Neuronal stem cell (in vitro differentiated cells): ENCODE data around the gene TMEM51.

Experiments used
- DNase-seq: peaks from one replicate; pipeline ENCODE4 v3.0.0-alpha.2; 2013; ENCODE audit warnings: low spot score
- H2AFZ ChIP-seq: one replicate; pipeline ENCODE4 v1.6.1; 2013; ENCODE audit warnings: mild to moderate bottlenecking, low read length, inconsistent platforms
- H2AK5ac ChIP-seq: 2 replicates; pipeline ENCODE4 v1.6.1; 2013; ENCODE audit warnings: low read depth, mild to moderate bottlenecking, inconsistent platforms, low read length, moderate library complexity, mixed read lengths
- H2BK120ac ChIP-seq: 2 replicates; pipeline ENCODE4 v1.6.1; 2013; ENCODE audit warnings: low read depth, mild to moderate bottlenecking, inconsistent platforms, low read length, moderate library complexity, mixed read lengths
- H2BK12ac ChIP-seq: one replicate; pipeline ENCODE4 v1.6.1; 2013; ENCODE audit warnings: low read length, inconsistent platforms
- H2BK15ac ChIP-seq: 2 replicates; pipeline ENCODE4 v1.6.1; 2013; ENCODE audit warnings: mild to moderate bottlenecking, low read length, inconsistent platforms, mixed read lengths
- H2BK5ac ChIP-seq: one replicate; pipeline ENCODE4 v1.6.1; 2013; ENCODE audit warnings: inconsistent platforms, mild to moderate bottlenecking, low read length, moderate library complexity
- H3K14ac ChIP-seq: one replicate; pipeline ENCODE4 v1.6.1; 2013; ENCODE audit warnings: low read length, inconsistent platforms
- H3K18ac ChIP-seq: 2 replicates; pipeline ENCODE4 v1.6.1; 2013; ENCODE audit warnings: low read length, inconsistent platforms
- H3K23ac ChIP-seq: 2 replicates; pipeline ENCODE4 v1.6.1; 2013; ENCODE audit warnings: low read depth, mild to moderate bottlenecking, mixed read lengths, low read length, inconsistent platforms; ENCODE audit not compliant: poor library complexity
- H3K27ac ChIP-seq: replicated peaks from 3 replicates; pipeline ENCODE4 v1.5.1; 2013; ENCODE audit warnings: low read length, inconsistent platforms
- H3K27me3 ChIP-seq, 3 experiments: 2 replicates each; pipeline ENCODE4 v1.6.1; 2013; ENCODE audit warnings: low read length in 3 of 3, mild to moderate bottlenecking in 2 of 3, inconsistent platforms in 1 of 3, low read depth in 1 of 3, mixed read lengths in 1 of 3, moderate library complexity in 1 of 3; ENCODE audit not compliant: control insufficient read depth in 3 of 3, insufficient read depth in 3 of 3
- H3K36me3 ChIP-seq, 2 donors: replicated peaks in 1 of 2; 2 replicates each; pipeline ENCODE4 v1.6.1; 2013; ENCODE audit warnings: low read length in 2 of 2; ENCODE audit not compliant: control insufficient read depth in 2 of 2, insufficient read depth in 2 of 2
- H3K4ac ChIP-seq: 2 replicates; pipeline ENCODE4 v1.6.1; 2013; ENCODE audit warnings: inconsistent platforms, mild to moderate bottlenecking, low read length, moderate library complexity
- H3K4me1 ChIP-seq, 2 donors: 1 replicate in 1 of 2; 2 replicates in 1 of 2; pipeline ENCODE4 v1.6.1; 2013; ENCODE audit warnings: low read length in 2 of 2, low read depth in 1 of 2; ENCODE audit not compliant: control insufficient read depth in 2 of 2, insufficient read depth in 1 of 2
- H3K4me2 ChIP-seq: one replicate; pipeline ENCODE4 v1.6.1; 2013; ENCODE audit warnings: mild to moderate bottlenecking, low read length, inconsistent platforms; ENCODE audit not compliant: insufficient read depth, poor library complexity, severe bottlenecking
- H3K4me3 ChIP-seq, 2 donors: 2 replicates each; pipeline ENCODE4 v1.5.1; 2013; ENCODE audit warnings: low read length in 2 of 2, mild to moderate bottlenecking in 2 of 2, inconsistent platforms in 1 of 2, moderate library complexity in 1 of 2
- H3K79me1 ChIP-seq: one replicate; pipeline ENCODE4 v1.6.1; 2013; ENCODE audit warnings: low read depth, mild to moderate bottlenecking, inconsistent platforms, low read length, moderate library complexity
- H3K9ac ChIP-seq: one replicate; pipeline ENCODE4 v1.6.1; 2013; ENCODE audit warnings: mild to moderate bottlenecking, low read depth, low read length, inconsistent platforms; ENCODE audit not compliant: poor library complexity
- H3K9me3 ChIP-seq, 2 donors: replicated peaks in 1 of 2; 2 replicates each; pipeline versions ENCODE3 to v1.6.1; 2013; ENCODE audit warnings: low read length in 2 of 2, mild to moderate bottlenecking in 2 of 2, inconsistent platforms in 1 of 2, low read depth in 1 of 2, mixed read lengths in 1 of 2, moderate library complexity in 1 of 2; ENCODE audit not compliant: control insufficient read depth in 2 of 2, insufficient read depth in 1 of 2
- H4K8ac ChIP-seq: one replicate; pipeline ENCODE4 v1.6.1; 2013; ENCODE audit warnings: low read depth, mild to moderate bottlenecking, inconsistent platforms, low read length, moderate library complexity
- H4K91ac ChIP-seq: one replicate; pipeline ENCODE4 v1.6.1; 2013; ENCODE audit warnings: low read length, low read depth, mild to moderate bottlenecking, inconsistent platforms; ENCODE audit not compliant: poor library complexity
- WGBS, 2 donors: extraction: QIAGEN DNeasy Blood & Tissue Kit; methylation state at CpG; one replicate each; pipeline ENCODE4 v1.1.7; 2013; ENCODE audit warnings: missing lambda C conversion rate in 2 of 2, mixed read lengths in 1 of 2; ENCODE audit not compliant: insufficient read length in 2 of 2, insufficient replicate concordance in 1 of 2; ENCODE audit errors: extremely low coverage in 2 of 2; 5-methylcytosine and 5-hydroxymethylcytosine counted together

The TMEM51 gene

DNA sequence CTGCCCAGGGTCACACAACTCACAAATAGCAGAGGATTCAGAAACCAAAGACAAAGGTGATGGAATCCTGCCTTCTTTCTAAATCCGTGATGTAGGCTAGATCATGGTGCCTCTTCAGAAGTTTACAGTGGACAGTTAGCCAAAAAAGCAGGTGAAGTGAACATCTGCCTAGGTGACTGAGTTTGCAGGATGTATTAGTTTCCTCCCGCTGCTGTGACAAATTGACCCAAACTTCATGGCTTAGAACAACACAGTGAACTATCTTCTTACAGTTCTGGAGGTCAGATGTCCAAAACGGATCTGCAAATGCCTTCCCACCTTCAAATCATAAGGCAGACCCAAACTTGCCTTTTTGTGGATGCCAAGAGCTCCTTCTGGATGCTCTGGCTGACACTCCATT, 3.2 kb upstream of the TMEM51 start:
- H3K23ac ChIP-seq: no peak overlapping the region
- no peak overlapping the region for H4K8ac ChIP-seq
- H2BK120ac ChIP-seq: no peak overlapping the region
- no peaks in the 10 kb centered on the region for H3K36me3 ChIP-seq
- H2AFZ ChIP-seq: no peak overlapping the region
- H4K91ac ChIP-seq: no peak overlapping the region
- no peak overlapping the region for H2BK12ac ChIP-seq
- H2BK15ac ChIP-seq: no peak overlapping the region
- H3K14ac ChIP-seq: no peak overlapping the region
- H3K79me1 ChIP-seq: peaks cover 4% of the 10 kb centered on the region
- H2BK5ac ChIP-seq: no peak overlapping the region
- H3K4me3 ChIP-seq: no peak overlapping the region
- H3K9me3 ChIP-seq: peaks cover 2% of the 10 kb centered on the region in 2 donors
- no peak for DNase-seq
- peaks cover 2% of the 10 kb centered on the region in 2 donors for H3K4me1 ChIP-seq
- no peak overlapping the region for H2AK5ac ChIP-seq
- H3K9ac ChIP-seq: no peak overlapping the region
- peaks cover 5 to 41% (median 34%) of the 10 kb centered on the region in 3 experiments for H3K27me3 ChIP-seq
- H3K27ac ChIP-seq: no peak overlapping the region
- H3K4ac ChIP-seq: no peak overlapping the region
- no peak overlapping the region for H3K4me2 ChIP-seq
- H3K18ac ChIP-seq: no peak overlapping the region
- WGBS, 2 donors: no CpG with 5 or more reads among the region's 3 CpGs

DNA sequence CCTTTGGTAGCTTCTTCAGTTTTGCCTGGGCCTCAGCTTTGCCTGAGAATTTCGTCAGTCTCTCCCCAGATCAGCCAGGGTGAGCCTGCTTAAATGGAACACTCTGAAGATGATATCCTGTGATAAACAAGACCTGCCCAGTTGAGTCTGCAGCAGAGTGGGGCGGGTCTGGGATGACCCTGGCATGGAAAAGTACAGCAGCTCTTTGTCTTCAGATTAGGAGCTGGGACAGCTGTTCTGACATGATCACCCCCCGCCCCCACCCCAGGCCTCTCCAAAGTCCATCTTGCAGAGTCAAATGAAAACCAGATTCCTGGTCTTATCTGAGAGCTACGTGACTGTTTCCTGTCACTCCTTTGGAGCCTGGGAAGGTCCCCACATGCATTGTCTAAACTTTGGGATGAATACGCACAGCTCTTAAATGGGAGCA, 2.2 kb upstream of the TMEM51 start:
- Histone ChIP-seq H3K18ac (no peak overlapping the region), H2BK120ac (no peak overlapping the region), H3K79me1 (peaks cover 4% of the 10 kb centered on the region), H3K4me3 (no peak overlapping the region), H3K4me2 (no peak overlapping the region), H2BK15ac (no peak overlapping the region), H3K4ac (no peak overlapping the region), H4K8ac (no peak overlapping the region), H2AFZ (no peak overlapping the region), H3K9ac (no peak overlapping the region), H3K27me3 (peaks cover 5 to 41% (median 26%) of the 10 kb centered on the region in 3 experiments), H3K14ac (no peak overlapping the region), H3K4me1 (peaks cover 2% of the 10 kb centered on the region in 2 donors), H3K23ac (no peak overlapping the region), H2BK5ac (no peak overlapping the region), H4K91ac (no peak overlapping the region), H3K9me3 (peaks cover 0 to 2% of the 10 kb centered on the region in 2 donors), H2BK12ac (no peak overlapping the region), H3K36me3 (no peaks in the 10 kb centered on the region), H3K27ac (no peak overlapping the region), H2AK5ac (no peak overlapping the region)
- no peak for DNase-seq
- WGBS, 2 donors: no CpG with 5 or more reads among the region's 5 CpGs

DNA sequence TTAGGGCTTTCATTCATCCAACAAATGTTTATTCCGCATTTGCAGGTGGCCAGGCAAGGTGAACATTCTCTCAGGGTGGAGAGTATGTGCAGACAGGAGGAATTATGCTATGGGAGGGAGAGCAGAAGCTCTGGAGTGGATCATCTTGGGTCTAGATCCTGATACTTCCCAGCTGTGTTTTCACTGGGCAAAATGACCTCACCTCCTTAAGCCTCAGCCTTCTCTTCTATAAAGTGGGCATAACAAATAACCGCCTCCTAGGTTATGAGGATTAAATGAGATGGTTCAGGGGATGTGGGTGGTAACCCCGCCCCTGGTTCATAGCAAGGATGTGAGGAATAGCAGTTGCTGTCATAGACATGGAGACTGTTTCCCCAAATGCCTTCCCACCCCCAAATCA, 1.7 kb upstream of the TMEM51 start:
- Histone ChIP-seq H3K4ac (no peak overlapping the region), H3K9me3 (peaks cover 0 to 2% of the 10 kb centered on the region in 2 donors), H3K27ac (no peak overlapping the region), H4K91ac (no peak overlapping the region), H3K14ac (no peak overlapping the region), H4K8ac (no peak overlapping the region), H3K4me2 (no peak overlapping the region), H2AK5ac (no peak overlapping the region), H3K36me3 (no peaks in the 10 kb centered on the region), H2BK5ac (no peak overlapping the region), H3K23ac (no peak overlapping the region), H2BK15ac (no peak overlapping the region), H2AFZ (no peak overlapping the region), H3K4me3 (no peak overlapping the region), H3K9ac (no peak overlapping the region), H2BK120ac (no peak overlapping the region), H3K79me1 (peaks cover 4% of the 10 kb centered on the region), H3K27me3 (peaks cover 5 to 41% (median 26%) of the 10 kb centered on the region in 3 experiments), H3K18ac (no peak overlapping the region), H3K4me1 (peaks cover 2 to 3% of the 10 kb centered on the region in 2 donors), H2BK12ac (no peak overlapping the region)
- WGBS, 2 donors: no CpG with 5 or more reads among the region's 3 CpGs
- DNase-seq: no peak

DNA sequence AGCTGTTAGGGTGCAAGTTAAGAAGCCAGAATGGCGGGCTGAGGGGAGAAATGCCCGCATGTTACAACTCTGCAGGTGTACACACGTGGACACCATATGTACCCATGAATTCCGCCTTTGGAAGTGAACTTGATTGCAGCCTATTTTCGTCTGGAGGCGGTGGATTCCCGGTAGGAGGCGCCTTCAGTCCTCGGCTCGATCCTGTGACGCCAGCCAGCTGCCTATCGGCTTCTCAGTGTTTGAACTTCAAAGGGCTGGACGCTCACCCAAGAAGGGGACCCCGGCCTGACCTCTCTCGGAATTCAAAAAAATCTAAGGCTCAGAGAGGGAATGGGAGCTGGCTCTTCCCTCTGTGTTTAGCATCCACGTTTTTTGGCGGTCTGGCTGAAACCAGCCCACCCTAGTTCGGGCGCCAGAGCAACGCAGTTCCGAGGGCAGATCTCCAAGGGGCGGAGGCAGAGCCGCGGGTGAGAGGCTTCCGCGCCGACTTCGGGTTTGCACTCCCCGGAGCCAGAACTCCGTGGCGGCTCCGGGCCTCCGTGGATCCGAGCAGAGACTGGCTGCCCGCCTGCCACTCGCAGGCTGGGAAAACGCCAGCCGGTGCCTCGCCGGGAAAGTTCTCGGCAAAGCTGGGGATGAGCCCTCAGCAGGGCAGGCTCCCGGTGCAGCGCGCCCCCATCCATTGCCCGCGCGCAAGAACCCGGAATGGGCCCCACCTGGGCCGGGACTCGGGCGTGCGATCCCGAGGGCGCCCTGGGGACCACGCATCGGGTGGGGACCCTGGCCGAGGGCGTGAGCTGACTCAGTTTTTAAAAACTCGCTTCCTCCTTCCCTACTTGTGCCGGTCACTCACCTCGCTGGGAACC, 996 bp upstream of the TMEM51 start:
- Histone ChIP-seq H3K4me2 (peak overlapping the region; percentile 92), H3K27me3 (peaks cover 5 to 41% (median 26%) of the 10 kb centered on the region in 3 experiments), H3K14ac (no peak overlapping the region), H2BK15ac (no peak overlapping the region), H3K27ac (no peak overlapping the region), H2AFZ (peak overlapping the region; percentile 98), H2AK5ac (no peak overlapping the region), H3K4ac (no peak overlapping the region), H3K23ac (no peak overlapping the region), H4K91ac (no peak overlapping the region), H3K4me3 (peak overlapping the region; percentile 62 to 74), H3K18ac (peak overlapping the region; percentile 84), H2BK12ac (no peak overlapping the region), H3K4me1 (peaks cover 2 to 6% of the 10 kb centered on the region in 2 donors), H3K36me3 (no peaks in the 10 kb centered on the region), H3K79me1 (peaks cover 4% of the 10 kb centered on the region), H3K9ac (peak overlapping the region; percentile 71), H4K8ac (no peak overlapping the region), H2BK120ac (no peak overlapping the region), H2BK5ac (no peak overlapping the region), H3K9me3 (peaks cover 0 to 2% of the 10 kb centered on the region in 2 donors)
- WGBS, 2 donors: no CpG with 5 or more reads among the region's 61 CpGs
- DNase-seq: peak; percentile 58
